ENCODE data around the gene SEPTIN8.
A peak's percentile ranks its signal among the peaks of the same experiment; 100 is the strongest.

Gene SEPTIN8

GRCh38 chr5:132747616-132748440 lies 29.2 kb downstream of the SEPTIN8 start:
- no peak for DNase-seq (ENCODE audit: low spot score)

GRCh38 chr5:132746954-132747615 lies 30.0 kb downstream of the SEPTIN8 start, which contains the start of gene CCNI2:
TSS of gene CCNI2 (plus strand) at chr5:132747426. CDS start at chr5:132747496, 70 bp downstream.
- DNase-seq (ENCODE audit: low spot score), result no peak

GRCh38 chr5:132746592-132746953 lies 30.5 kb downstream of the SEPTIN8 start:
- no peak for DNase-seq (ENCODE audit: low spot score)

- no peak for DNase-seq (ENCODE audit: low spot score)
Observed at GRCh38 chr5:132744659-132745058, 32.4 kb downstream of the SEPTIN8 start.

- DNase-seq (ENCODE audit: low spot score), result no peak
Observed at GRCh38 chr5:132742626-132743025, 34.4 kb downstream of the SEPTIN8 start.

- DNase-seq (ENCODE audit: low spot score), result no peak
Observed at GRCh38 chr5:132742158-132742557, 34.9 kb downstream of the SEPTIN8 start.

- no peak for DNase-seq (ENCODE audit: low spot score)
Observed at GRCh38 chr5:132739232-132739631, 37.8 kb downstream of the SEPTIN8 start.

GRCh38 chr5:132737982-132738681 lies 38.9 kb downstream of the SEPTIN8 start:
- DNase-seq (ENCODE audit: low spot score), result no peak

- peak; percentile 98 for DNase-seq (ENCODE audit: low spot score)
Observed at GRCh38 chr5:132736853-132737833, 39.9 kb downstream of the SEPTIN8 start, which contains the start of gene KIF3A. TSS of gene KIF3A (minus strand) at chr5:132737546. CDS start at chr5:132737419, 127 bp downstream.

GRCh38 chr5:132734687-132735086 lies 42.4 kb downstream of the SEPTIN8 start:
- DNase-seq (ENCODE audit: low spot score), result no peak

GRCh38 chr5:132733499-132734148 lies 43.4 kb downstream of the SEPTIN8 start:
- no peak for DNase-seq (ENCODE audit: low spot score)

GRCh38 chr5:132729896-132730295 lies 47.1 kb downstream of the SEPTIN8 start:
- DNase-seq (ENCODE audit: low spot score), result no peak

GRCh38 chr5:132725745-132726144 lies 51.3 kb downstream of the SEPTIN8 start:
- no peak for DNase-seq (ENCODE audit: low spot score)

- no peak for DNase-seq (ENCODE audit: low spot score)
Observed at GRCh38 chr5:132718544-132719312, 58.3 kb downstream of the SEPTIN8 start.

- no peak for DNase-seq (ENCODE audit: low spot score)
Observed at GRCh38 chr5:132714456-132715307, 62.4 kb downstream of the SEPTIN8 start.

- DNase-seq (ENCODE audit: low spot score), result no peak
Observed at GRCh38 chr5:132708645-132709044, 68.4 kb downstream of the SEPTIN8 start.

GRCh38 chr5:132704875-132705274 lies 72.2 kb downstream of the SEPTIN8 start:
- no peak for DNase-seq (ENCODE audit: low spot score)

All from putamen (tissue), 1 donor.